ENCODE results near the gene ATP6V1C2.
"Not testable (repeated sequence)": the region's sequence is repeated elsewhere in the genome, so short reads cannot be mapped to it uniquely, and the experiment has no call there.

The ATP6V1C2 gene

DNA sequence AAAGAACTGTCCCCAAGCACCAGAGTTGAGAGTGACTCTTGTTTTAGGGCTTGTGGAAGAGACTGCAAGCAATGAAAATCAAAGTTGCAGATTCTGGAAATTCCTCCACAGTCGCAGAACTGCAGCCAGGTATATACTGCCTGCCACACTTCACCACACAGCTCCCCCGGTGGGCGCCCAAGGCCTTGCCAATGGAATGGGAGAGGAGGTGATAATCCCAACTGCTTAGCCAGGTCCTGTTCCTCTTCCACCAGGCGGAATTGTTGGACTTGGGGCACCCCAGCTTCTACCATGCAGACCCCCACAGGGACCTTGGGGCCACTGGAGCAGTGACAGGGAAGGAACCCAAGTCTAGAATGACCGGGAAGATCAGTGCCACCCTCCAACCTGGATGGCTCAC is 96.0 kb downstream of the ATP6V1C2 start:
- DNase-seq, result peak; percentile 17

GRCh38 chr2:10818305-10818704 is 96.9 kb downstream of the ATP6V1C2 start:
- not testable (repeated sequence) for DNase-seq

GRCh38 chr2:10818984-10819383 is 97.6 kb downstream of the ATP6V1C2 start:
- no peak for DNase-seq

DNA sequence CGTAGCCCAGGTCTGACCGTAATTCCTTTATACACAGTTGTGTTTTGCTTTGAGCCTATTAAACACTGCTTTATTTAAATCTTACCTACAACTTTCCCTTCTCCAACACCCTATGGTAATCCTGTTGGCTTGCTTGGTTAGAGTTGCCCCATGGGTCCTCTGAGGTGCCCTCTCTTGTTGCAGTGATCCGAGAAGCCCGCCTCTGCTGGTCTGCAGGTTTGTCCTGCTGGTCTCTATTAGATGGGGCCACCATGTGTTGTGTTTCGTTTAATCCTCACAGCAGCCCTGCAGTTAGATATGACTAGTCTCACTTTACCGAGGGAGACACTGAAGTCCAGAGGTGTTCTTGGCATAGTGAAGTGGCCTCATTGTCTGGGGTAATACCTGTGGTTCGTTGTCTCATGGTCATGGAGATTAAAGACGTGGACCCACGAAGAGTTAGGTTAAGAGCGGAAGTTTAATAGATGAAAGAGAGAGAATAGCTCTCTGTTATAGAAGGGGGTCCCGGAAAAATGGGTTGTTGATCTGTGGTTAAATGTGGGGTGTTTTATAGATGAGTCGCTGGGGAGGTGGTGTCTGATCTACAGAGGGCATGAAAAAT is 98.4 kb downstream of the ATP6V1C2 start:
- no peak for DNase-seq

- no peak for DNase-seq
Observed at GRCh38 chr2:10820562-10820961, 99.1 kb downstream of the ATP6V1C2 start.

GRCh38 chr2:10820978-10821695 is 99.7 kb downstream of the ATP6V1C2 start:
- no peak for DNase-seq

- no peak for DNase-seq
Observed at GRCh38 chr2:10824191-10824590, 102.8 kb downstream of the ATP6V1C2 start.

GRCh38 chr2:10826026-10826425 is 104.6 kb downstream of the ATP6V1C2 start:
- DNase-seq, result no peak

GRCh38 chr2:10826625-10827024 is 105.2 kb downstream of the ATP6V1C2 start:
- no peak for DNase-seq

DNA sequence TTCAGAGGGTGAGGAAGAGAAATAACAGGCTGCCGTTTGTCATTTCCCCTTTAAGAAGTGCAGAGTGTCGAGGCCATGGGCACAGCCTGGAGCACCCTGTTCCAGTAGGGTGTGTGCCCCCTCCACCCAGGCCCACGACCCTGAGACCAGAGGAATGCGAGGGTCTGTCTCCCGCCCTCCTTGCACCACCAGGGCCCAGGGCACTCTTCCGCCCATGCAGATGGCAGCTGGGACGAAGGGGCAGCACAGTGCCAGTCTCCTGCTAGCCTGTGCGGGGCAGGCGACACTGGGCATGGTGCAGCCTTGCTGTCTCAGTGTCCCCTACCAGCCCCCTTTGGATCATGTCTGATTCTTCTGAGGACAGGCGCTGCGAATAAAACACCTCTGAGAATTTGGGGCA is 106.9 kb downstream of the ATP6V1C2 start:
- DNase-seq, result no peak

DNA sequence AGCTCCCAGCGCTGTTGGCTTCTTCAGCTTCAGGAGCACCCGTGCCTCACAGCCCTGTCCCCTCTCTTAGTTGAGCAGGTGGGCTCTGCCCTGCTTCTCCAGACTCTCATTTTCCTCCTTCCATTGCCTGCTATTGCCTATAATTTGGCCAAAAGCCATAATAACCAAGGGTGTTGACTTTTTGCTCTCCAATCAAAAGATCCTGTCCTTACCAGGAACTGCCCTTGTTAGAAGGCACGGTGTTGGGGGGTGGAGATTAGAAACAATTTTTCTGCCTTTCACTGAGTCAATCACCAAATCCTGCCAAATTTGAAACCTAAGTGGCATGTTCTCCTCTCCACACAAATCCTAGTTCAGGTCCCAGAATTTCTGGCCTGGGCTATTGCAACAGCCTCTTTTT is 107.9 kb downstream of the ATP6V1C2 start:
- no peak for DNase-seq

DNA sequence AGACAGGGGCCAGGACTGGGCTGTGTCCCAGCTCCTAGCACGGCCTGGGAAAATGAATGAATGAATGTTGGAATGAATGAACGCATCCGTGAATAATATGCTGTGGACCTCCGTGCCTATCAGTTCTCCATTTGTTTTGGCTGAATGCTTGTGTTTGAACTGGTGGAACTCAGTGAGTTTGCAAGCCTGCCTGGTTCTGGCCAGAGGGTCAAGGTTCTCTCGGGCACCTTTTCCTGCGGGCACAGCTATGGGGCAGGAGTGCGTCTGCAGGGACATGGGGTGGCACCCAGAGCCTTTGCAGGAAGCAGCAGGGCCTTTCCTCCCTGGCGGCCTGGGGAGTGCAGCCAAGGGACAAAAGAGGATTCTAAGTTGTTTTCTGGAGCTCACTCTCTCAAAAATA is 108.8 kb downstream of the ATP6V1C2 start:
- no peak for DNase-seq

- DNase-seq, result no peak
Observed at GRCh38 chr2:10830641-10831399, 109.4 kb downstream of the ATP6V1C2 start.

- DNase-seq, result no peak
Observed at GRCh38 chr2:10831400-10831985, 110.1 kb downstream of the ATP6V1C2 start.

GRCh38 chr2:10832203-10832936 is 110.9 kb downstream of the ATP6V1C2 start:
- DNase-seq, result peak; percentile 84

DNA sequence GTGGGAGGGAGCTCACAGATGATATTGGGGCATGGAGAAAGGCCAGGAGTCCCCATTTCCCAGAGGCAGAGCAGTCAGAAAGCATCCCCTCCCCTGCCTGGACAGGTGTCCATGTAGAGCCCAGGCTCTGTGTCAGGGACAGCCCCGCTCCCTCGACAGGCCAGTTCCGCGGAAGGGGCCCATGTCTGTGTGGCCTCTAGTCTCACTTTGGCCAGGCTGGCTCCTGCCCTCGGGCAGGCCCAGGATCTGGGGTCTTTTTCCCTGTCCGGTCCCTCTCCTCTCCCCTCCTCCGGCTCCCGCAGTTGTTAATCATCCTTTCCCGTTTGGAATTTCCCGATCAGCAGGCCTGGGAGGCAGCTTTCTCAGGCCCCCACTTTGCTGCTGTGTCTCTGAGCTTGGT is 111.6 kb downstream of the ATP6V1C2 start:
- no peak for DNase-seq

GRCh38 chr2:10834068-10834655 is 112.7 kb downstream of the ATP6V1C2 start:
- no peak for DNase-seq
